NAMALWA (cell line): ENCODE measurements around the gene OR5D18.
"Not testable (repeated sequence)": the region's sequence is repeated elsewhere in the genome, so short reads cannot be mapped to it uniquely, and the experiment has no call there.

Experiments used
- DNase-seq: peaks from one replicate; pipeline ENCODE4 v3.0.0-alpha.2; 2015; ENCODE audit warnings: low spot score

Gene OR5D18

GRCh38 chr11:55819330-55819729 is at the start of gene OR5D18:
TSS of gene OR5D18 (plus strand) at chr11:55819630. CDS start at chr11:55819630, 0 bp downstream.
- DNase-seq, result no peak

GRCh38 chr11:55773138-55773537 is 46.3 kb upstream of the OR5D18 start, which contains the start of gene OR5D13:
TSS of gene OR5D13 (plus strand) at chr11:55773438. CDS start at chr11:55773438, 0 bp downstream.
- DNase-seq, result no peak

GRCh38 chr11:55791606-55792005 is 27.8 kb upstream of the OR5D18 start:
- DNase-seq, result no peak

- DNase-seq, result no peak
These were observed 26.1 kb upstream of the OR5D18 start for GRCh38 chr11:55793321-55793720.

GRCh38 chr11:55795256-55795655 is 24.2 kb upstream of the OR5D18 start, which contains the start of gene OR5D14:
TSS of gene OR5D14 (plus strand) at chr11:55795556. CDS start at chr11:55795556, 0 bp downstream.
- DNase-seq, result no peak

- no peak for DNase-seq
These were observed 13.2 kb upstream of the OR5D18 start for GRCh38 chr11:55806248-55806647.

- no peak for DNase-seq
These were observed 8.4 kb upstream of the OR5D18 start, which contains the start of gene OR5L1 for GRCh38 chr11:55811067-55811466. TSS of gene OR5L1 (plus strand) at chr11:55811367. CDS start at chr11:55811467, 100 bp downstream.

GRCh38 chr11:55826919-55827318 is 7.5 kb downstream of the OR5D18 start, which contains the start of gene OR5L2:
TSS of gene OR5L2 (plus strand) at chr11:55827219. CDS start at chr11:55827219, 0 bp downstream.
- no peak for DNase-seq

- DNase-seq, result no peak
These were observed 19.0 kb downstream of the OR5D18 start, which contains the start of gene OR5D16 for GRCh38 chr11:55838452-55838851. TSS of gene OR5D16 (plus strand) at chr11:55838752. CDS start at chr11:55838752, 0 bp downstream.

GRCh38 chr11:55847453-55847852 is 28.0 kb downstream of the OR5D18 start:
- DNase-seq, result no peak

GRCh38 chr11:55849037-55849436 is 29.6 kb downstream of the OR5D18 start:
- DNase-seq, result no peak

- no peak for DNase-seq
These were observed 32.7 kb downstream of the OR5D18 start for GRCh38 chr11:55852141-55852540.

- DNase-seq, result no peak
These were observed 35.3 kb downstream of the OR5D18 start for GRCh38 chr11:55854704-55855103.

- DNase-seq, result not testable (repeated sequence)
These were observed 47.9 kb downstream of the OR5D18 start for GRCh38 chr11:55867354-55867753.
